ENCODE data around the gene RHOT2.
A peak's percentile ranks its signal among the peaks of the same experiment; 100 is the strongest.

RHOT2 gene

GRCh38 chr16:720990-721764 lies 53.2 kb downstream of the RHOT2 start, which contains the start of gene ANTKMT:
ANTKMT (plus strand) TSS chr16:721146; CDS start chr16:721275, 129 bp downstream.
- peak; percentile 88 for DNase-seq (ENCODE audit: low read depth)
- TF ChIP-seq CTCF (IDR thresholded peaks at IDR 0.05; ENCODE audit: insufficient read depth, low read depth, low read length, missing control alignments): no peak

GRCh38 chr16:721765-722540 lies 54.0 kb downstream of the RHOT2 start:
- no peak for TF ChIP-seq CTCF (IDR thresholded peaks at IDR 0.05; ENCODE audit: insufficient read depth, low read depth, low read length, missing control alignments)
- peak overlapping the region; percentile 22 for H3K4me3 ChIP-seq (ENCODE audit: low read length)
- DNase-seq (ENCODE audit: low read depth): no peak

More at GRCh38 chr16:720990-721764, 53.2 kb downstream of the RHOT2 start, which contains the start of gene ANTKMT:
- H3K4me3 ChIP-seq (ENCODE audit: low read length): peak within 1 kb of the TSS; percentile 73

- TF ChIP-seq CTCF (IDR thresholded peaks at IDR 0.05; ENCODE audit: insufficient read depth, low read depth, low read length, missing control alignments): no peak
- DNase-seq (ENCODE audit: low read depth): no peak
- no peak overlapping the region for H3K4me3 ChIP-seq (ENCODE audit: low read length)
Measured at GRCh38 chr16:722835-723633, 55.1 kb downstream of the RHOT2 start.

GRCh38 chr16:723695-724094 lies 55.8 kb downstream of the RHOT2 start:
- no peak for TF ChIP-seq CTCF (IDR thresholded peaks at IDR 0.05; ENCODE audit: insufficient read depth, low read depth, low read length, missing control alignments)
- no peak for DNase-seq (ENCODE audit: low read depth)
- no peak overlapping the region for H3K4me3 ChIP-seq (ENCODE audit: low read length)
